C4-2B (cell line): ENCODE results near the gene CPLX1.

Source experiments
- CTCF ChIP-seq: fragments of 450-650 bp; conservative IDR thresholded peaks from 2 replicates; pipeline ENCODE4 v1.5.1; 2017; ENCODE audit warnings: mild to moderate bottlenecking
- ZFX ChIP-seq: fragments of 450-650 bp; IDR thresholded peaks from 2 replicates; pipeline ENCODE4 v1.6.1; 2017

- TF ChIP-seq CTCF (no peak), ZFX (no peak)
Observed at GRCh38 chr4:835148-836002, 9.4 kb upstream of the CPLX1 start.
